ENCODE results near the gene AKAP6. TPM values are rescaled to one million over a fixed set of nuclear protein-coding genes. Genes with fewer than 3 reads are reported as not detected.

AKAP6 gene
- total and polyA plus RNA-seq, 10 of the 15 experiments (the other 5 are each of a cell fraction or from before 2014, with no cell fraction given), result 0.35 to 5.9 (median 2.2) TPM

- Histone ChIP-seq H3K4me1 (ENCODE audit: control insufficient read depth, insufficient read depth, low read length) (no peaks in the 10 kb centered on the region), H3K9ac (ENCODE audit: control insufficient read depth, insufficient read depth, low read length) (no peak overlapping the region), H3K9me3 (replicated peaks; ENCODE audit: control insufficient read depth, insufficient read depth, low read length) (no peaks in the 10 kb centered on the region), H3K4me2 (ENCODE audit: control insufficient read depth, insufficient read depth) (no peak overlapping the region), H4K20me1 (ENCODE audit: control insufficient read depth, insufficient read depth) (no peaks in the 10 kb centered on the region), H3K4me3 (no peak overlapping the region), H3K79me2 (ENCODE audit: control insufficient read depth, insufficient read depth, low read length) (no peaks in the 10 kb centered on the region), H3K27me3 (replicated peaks in 1 of 2; ENCODE audit: control insufficient read depth in 2 of 2, insufficient read depth in 2 of 2, low read length in 1 of 2) (no peaks in the 10 kb centered on the region), H2AFZ (ENCODE audit: control insufficient read depth, low read depth, low read length) (no peak overlapping the region), H3K27ac (ENCODE audit: control insufficient read depth, insufficient read depth) (no peak overlapping the region), H3K36me3 (ENCODE audit: control insufficient read depth in 2 of 2, insufficient read depth in 2 of 2, low read length in 1 of 2) (no peaks in the 10 kb centered on the region)
- in situ Hi-C loops (cut with MboI) (no loop called here), intact Hi-C loops (cut with micrococcal nuclease; ENCODE audit: unreplicated experiment) (no loop called here)
- ChIA-PET POLR2A (no interaction called here), SMC1A (ENCODE audit: uncharacterized antibody, unreplicated experiment) (interaction anchor here (1.4 kb wide), 1 partner anchor 51 kb away, joined by 3 read pairs; no protein-coding TSS in a partner anchor), RAD21 (ENCODE audit: unreplicated experiment) (no interaction called here), CTCF (no interaction called here)
- BruUV-seq (replicated peaks), result no TSS peak
- DNase-seq (ENCODE audit: low read depth, low spot score) (no peak), FAIRE-seq (no peak), ATAC-seq (no peak)
- no peak for TF ChIP-seq MLLT1 (IDR thresholded peaks at IDR 0.05)
- no peak for TF ChIP-seq NFIC (IDR thresholded peaks at IDR 0.05; ENCODE audit: low read depth, low read length)
- TF ChIP-seq MEF2B (IDR thresholded peaks at IDR 0.05; ENCODE audit: partially characterized antibody, poor library complexity, severe bottlenecking), result no peak
- no peak for TF ChIP-seq SPI1 (IDR thresholded peaks at IDR 0.05; ENCODE audit: borderline replicate concordance, insufficient read depth, low read depth, low read length)
- no peak for TF ChIP-seq JUND (IDR thresholded peaks at IDR 0.05; ENCODE audit: low read depth, low read length)
- no peak for TF ChIP-seq USF1 (IDR thresholded peaks at IDR 0.05; ENCODE audit: borderline replicate concordance, extremely low read length, insufficient read depth, low read depth, low read length)
- TF ChIP-seq MAX (IDR thresholded peaks at IDR 0.05; ENCODE audit: low read depth, low read length), result no peak
- no peak for TF ChIP-seq YY1 (IDR thresholded peaks at IDR 0.05; ENCODE audit: low read depth, low read length)
- no peak for TF ChIP-seq RELB (IDR thresholded peaks at IDR 0.05; ENCODE audit: low read depth)
- TF ChIP-seq E2F8 (IDR thresholded peaks at IDR 0.05; ENCODE audit: low read depth, partially characterized antibody), result no peak
- TF ChIP-seq BHLHE40 (IDR thresholded peaks at IDR 0.05; ENCODE audit: borderline replicate concordance in 1 of 2, low read depth in 2 of 2, low read length in 1 of 2), result no peak
- no peak for TF ChIP-seq RCOR1 (conservative IDR thresholded peaks at IDR 0.05; ENCODE audit: low read depth, low read length)
- TF ChIP-seq REST (IDR thresholded peaks at IDR 0.05; ENCODE audit: low read depth, low read length), result no peak
Observed at GRCh38 chr14:32303865-32304264, 25.2 kb upstream of the AKAP6 start.
